Ureter (tissue), 1 donor: Measurements from ENCODE around the gene BRD4. TPM values are rescaled to one million over a fixed set of nuclear protein-coding genes. Genes with fewer than 3 reads are reported as not detected.

Source experiments
- DNase-seq: peaks from one replicate; pipeline ENCODE4 v3.0.0-alpha.2; 2020; ENCODE audit warnings: low spot score
- total RNA-seq: library from RNA; stranded (reverse); gene quantifications from one replicate; pipeline ENCODE4 v1.2.4, GENCODE V29; 2023
- donor health status: DM: yes; HTN: yes; CAD: no.

The BRD4 gene
- total RNA-seq, 1 donor from 2014 or later: 134 TPM

DNA sequence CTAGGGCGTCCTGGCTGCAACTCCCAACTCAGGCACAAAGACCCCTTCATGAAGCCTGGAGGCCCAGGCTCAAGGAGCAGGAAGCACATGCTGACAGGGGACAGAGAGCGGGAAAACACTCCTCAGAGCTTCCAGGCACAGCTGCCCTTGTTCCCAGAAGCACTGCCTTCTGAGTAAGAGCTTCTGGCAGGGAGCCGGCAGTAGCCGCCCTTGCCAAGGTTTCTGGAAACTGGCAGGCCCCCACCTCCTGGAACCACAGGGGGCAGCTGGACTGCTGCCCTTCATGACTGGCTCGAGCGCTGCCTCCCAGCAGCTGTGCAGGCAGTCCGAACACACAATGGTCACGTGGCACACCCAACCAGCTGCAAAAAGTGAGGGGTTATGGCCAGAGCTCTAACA, 66.5 kb downstream of the BRD4 start:
- DNase-seq: peak; percentile 91

DNA sequence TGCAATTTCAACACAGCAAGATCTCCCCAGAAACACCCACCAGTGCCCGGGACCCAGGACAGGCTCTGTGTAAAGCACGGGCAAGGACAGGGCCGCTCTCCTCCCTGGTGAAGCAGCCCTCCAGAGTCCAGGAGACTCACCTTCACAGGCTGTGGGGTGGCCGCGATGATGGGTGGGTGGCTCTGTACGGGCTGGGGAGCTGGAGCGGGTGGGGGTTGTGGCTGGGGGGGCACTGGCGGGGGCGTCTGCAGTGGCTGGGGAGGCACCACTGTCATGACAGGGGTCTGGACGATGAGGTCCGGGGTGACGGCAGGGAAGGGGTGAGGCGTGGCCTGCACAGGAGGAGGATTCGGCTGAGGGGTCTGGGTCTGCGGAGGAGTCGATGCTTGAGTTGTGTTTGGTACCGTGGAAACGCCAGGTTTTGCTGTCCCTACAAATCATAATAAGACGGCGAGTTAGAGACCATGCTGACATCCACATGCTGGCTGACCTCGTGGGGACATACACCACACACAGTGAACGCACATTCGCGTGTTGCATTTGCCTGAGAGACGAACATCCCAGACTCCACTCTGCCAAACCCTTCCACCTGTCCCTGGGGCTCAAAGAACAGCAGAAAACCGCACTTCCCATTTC, 67.0 kb downstream of the BRD4 start:
- DNase-seq: no peak

DNA sequence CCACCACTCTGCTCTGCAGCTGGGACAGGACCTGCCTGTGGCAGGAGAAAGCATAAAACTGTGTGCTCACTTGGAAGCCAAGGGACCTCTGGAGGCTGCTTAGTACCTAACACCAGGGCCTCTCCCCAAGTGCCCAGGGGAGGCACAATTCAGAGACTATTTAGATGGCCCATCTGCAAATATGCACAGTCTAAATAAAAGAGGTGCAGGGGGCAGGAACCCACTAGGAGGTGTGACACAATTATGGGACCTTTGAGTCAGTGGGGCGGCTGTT, 67.5 kb downstream of the BRD4 start:
- DNase-seq: no peak

DNA sequence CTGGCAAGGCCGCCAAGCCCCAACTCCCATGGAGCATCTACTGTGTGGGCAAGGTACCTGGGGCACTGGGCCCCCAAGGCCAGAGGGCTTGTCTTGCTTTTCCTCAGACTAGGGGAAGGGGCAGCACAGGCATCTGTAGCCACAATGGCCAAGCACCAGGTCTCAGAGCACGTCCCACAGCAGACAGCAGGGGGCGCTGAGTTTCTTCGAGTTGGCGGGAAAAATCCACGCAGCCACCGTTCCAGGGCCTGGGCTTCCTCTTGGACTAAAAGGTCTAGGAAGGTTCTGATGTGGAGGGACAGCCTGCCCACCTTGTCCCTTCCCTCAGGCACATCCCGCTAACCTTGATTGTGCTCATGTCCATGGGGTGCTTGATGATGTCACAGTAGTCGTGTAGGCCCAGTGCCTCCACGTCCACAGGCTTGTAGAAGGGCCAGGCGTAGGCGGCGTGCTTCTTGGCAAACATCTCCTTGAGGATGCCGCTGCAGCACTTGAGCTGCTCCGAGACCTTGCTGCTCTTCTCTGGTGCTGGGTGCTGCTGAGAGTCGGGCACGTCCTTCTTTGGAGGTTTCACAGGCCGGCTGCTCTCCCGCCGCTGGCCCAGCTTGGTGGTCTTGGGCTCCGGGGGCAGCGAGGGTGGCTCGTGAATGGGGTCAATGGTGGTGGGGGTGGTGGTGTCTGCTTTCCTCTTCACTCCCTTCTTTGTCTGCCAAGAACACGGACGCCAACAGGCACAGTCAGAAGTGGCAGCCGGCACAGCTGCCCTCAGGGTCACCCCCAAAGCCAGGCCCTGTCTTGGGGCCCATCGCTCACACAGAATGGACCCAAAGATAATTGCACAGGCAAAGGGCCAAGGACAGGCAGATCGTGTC, 68.0 kb downstream of the BRD4 start:
- DNase-seq: peak; percentile 78

DNA sequence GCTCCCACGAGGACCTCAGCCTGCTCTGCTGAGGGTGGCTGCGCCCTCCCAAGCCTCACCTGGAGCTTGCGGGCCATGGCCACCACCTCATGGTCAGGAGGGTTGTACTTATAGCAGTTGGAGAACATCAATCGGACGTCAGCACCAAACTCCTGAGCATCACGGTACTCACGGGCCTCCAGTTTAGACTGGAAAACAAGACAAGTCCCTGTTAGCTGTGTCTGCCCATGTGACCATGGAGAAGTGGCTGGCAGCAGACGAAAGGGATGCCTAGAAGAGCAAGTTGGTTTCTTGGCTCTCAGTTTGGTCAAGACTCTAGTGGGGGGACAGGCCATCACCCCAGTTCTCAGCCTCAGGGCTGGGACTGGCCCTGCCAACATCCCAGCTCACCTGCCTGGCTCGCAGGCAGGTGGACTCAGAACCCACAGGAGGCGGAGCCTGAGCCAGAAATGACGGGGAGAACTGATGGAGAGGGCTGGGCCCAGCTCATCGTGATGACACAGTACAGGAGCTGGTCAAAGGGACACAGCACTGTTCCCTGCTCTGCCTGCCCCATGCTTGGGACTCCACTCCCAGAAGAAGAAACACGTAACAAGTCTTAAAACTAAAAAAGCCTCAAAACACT, 68.9 kb downstream of the BRD4 start:
- no peak for DNase-seq

DNA sequence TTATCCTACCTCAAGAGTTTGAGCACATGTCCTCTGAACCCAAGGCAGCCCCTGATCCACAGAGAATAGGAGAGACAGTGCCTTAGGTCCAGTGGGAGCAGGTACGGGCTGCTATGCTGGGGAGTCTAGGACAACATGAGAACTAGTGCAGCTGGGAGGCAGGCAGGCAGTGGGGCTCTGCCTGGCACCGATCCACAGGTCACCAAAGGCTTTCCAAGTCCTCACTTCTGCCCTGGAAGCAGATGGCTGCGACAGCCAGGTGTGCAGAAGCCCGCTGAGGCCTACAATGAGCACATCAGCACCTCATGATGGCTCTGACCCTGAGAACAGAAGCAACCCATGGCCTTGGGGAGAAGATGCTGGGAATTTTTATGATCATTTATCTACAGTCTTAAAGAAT, 70.3 kb downstream of the BRD4 start:
- no peak for DNase-seq

DNA sequence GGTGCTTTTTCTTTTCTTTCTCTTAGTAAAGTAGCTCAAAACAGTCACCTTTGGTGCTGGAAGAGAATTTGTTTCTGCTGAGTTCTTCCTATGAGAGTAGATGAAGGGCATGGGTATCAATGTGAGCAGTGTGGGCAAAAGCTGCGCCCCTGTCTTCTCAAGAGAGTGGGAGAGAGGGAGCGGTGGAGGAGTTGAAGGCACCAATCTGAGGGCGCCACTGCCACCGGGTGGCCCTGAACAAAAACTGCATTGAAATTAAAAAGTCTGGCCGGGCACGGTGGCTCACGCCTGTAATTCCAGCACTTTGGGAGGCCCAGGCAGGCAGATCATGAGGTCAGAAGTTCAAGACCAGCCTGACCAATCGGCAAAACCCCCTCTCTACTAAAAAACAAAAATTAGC, 71.4 kb downstream of the BRD4 start:
- no peak for DNase-seq

DNA sequence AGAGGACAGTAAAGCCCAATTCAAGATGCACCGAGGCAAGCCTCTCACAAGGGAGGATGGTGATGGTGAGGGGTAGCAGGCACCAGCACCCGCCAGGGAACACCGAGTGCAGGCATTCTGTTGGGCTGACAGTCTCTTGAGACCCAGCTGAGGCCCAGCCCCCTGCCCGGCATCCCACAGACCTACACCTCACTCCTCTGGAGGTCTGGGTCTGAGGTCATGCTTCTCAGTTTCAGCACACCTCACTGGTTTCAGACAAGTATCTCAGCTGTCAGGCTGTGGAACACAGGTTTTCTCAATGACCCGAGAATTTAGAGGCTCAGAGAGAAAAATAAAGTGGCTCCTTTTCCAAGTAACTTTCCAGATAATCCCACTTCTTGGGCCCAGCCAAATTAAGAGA, 72.4 kb downstream of the BRD4 start:
- DNase-seq: no peak

DNA sequence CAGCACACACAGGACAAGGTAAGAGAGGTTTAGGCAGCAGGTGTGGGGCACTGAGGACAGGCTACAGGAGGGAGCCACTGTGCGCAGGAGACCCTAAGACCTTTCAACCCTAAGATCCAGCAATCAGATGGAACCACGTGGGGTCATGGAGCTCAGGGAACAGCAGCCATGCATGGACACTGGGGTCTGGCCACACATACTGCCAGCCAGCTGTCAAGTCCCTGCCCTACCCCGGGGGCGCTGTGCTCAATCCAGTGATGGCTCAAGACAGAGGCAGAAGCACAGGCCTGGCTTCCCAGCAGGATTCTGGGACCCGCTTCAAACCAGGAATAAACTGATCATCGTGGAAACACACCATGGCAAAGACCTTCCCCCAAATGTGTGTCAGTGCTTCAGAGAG, 74.6 kb downstream of the BRD4 start:
- no peak for DNase-seq

DNA sequence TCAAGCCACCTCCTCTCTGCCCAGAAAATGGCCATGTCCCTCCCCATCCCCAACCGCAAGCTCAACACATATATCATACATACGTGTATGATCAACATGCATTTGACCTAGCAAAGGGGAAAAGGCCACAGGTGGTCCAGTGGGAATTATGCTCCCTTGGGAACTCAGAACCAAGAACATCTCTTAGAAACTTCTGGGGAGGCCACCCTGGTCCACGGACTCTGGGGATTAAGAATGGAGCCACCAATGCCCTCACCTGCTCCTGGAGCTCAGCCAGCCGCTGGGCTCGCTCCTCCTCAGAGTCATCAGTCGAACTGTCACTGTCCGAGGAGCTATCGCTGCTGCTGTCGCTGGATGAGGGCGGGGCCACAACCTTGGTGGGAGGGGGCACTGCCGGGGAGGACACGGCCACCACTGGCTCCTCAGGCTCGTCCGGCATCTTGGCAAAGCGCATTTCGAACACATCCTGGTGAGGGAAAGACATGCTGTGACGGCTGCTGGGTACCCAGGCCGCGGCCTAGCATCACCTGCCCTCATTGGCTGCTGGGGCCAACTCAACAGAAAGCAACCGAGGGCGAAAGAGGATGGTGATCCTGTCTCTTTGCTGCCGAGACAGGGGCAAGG, 75.5 kb downstream of the BRD4 start:
- no peak for DNase-seq

DNA sequence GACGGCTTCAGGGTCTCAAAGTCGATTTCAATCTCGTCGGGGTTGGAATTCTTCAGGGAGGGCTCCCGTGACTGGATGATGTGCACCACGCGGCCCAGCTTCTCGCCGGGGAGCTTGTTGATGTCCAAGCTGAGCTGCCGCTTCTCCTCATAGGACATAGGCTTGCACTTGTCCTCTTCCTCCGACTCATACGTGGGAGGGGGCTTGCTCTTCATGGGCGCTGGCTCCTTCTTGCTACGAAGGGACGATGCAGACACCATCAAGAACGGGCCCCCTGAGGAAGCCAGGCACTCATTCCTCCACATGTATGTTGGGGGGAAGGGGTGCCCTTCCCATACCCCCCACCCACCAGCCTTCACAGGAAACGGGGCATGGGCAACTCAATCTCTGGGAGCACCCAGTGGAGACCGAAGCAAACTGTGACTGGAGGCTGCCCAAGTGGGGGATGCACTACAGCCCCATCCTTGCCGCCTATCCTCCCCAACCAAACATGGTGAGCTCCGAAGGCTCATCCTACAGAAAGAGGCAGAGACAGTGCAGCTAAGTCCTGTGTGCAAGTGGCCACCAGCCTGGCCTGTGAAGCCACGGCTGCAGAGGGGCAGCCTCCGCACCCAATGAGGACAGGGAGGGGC, 76.9 kb downstream of the BRD4 start:
- no peak for DNase-seq

DNA sequence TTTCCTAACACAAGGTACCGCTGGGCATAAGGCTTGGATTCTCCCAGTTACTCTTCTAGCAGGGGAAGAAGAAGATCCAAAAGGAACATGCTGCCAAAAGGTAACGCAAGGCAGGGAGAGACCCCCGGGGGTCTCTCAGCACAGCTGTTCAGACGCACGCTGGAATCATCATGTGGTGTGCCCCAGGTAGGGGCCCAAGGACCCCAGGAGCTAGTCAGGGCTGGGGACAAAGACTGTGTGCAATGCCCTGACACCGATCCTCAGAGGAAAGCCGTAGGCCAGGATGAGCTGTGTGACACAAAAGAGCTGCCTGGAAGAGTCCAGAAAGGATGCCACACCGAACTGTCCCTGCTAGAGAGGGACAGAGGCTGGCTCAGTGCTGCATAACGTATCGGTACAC, 77.8 kb downstream of the BRD4 start:
- DNase-seq: no peak

DNA sequence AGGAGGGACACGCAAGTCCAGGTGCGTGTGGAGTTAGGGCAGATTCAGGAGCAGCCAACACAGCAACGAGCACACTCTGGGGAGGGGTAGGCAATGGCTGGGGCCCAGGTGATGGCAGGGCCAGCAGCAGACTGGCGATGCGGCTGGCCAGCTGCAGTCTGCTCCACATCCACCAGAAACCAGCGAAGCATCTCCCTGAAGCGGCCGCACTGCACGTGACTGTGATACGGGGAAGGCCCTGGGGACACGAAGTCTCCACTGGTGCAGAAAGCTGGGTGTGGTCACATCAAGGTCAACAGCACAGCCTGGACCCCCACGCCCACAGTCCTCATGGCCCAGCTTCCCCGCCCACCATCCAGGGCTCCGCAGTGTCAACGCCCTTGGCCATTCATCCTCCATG, 78.8 kb downstream of the BRD4 start:
- no peak for DNase-seq

DNA sequence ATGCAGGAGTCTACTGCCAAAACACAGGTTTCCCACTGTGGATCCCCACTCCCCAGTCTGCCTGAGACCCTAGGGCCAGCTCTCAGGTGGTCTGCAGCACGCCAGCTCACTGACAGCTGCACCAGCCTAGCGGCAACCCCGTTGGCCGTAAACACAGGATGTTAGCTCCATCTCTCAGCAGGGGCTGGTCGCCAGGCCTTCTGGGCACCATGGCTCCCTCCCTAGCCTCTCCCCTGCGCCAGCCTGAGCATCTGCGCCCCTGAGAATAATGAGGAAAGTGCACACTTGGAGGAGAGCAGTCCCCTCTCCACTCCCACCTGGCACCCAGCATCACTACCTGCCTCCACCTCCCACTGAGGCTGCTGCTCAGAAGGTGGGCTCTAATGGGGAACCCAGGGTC, 79.3 kb downstream of the BRD4 start:
- DNase-seq: no peak

DNA sequence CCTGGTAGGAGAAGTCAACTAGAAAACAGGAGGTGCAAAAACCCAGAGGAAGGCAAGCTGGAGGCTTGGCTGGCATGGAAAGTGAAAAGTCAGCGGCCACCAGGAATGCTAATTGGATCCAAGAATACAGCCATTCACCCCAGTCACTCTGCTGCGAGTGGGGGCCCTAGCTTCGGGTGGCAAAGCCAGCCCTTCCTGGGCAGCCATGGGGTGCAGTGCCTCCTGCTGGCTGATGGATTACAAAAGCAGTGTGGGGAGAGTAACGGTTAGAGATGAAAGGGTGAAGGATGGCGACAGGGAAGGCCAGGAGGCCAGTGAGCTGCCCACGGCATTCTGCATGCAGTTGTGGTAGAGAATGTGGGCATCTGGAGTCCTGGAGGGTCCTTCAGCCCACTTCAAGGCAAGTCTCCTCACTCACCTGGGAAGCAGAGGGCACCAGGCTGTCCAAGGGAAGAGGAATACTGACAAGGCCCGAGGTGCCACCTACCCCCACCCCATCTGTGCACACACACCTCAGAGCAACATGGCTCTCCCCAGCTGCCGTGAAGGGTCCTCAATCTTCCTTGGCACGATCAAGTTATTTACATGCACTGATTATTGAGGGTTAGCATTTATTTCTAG, 79.8 kb downstream of the BRD4 start:
- DNase-seq: no peak

DNA sequence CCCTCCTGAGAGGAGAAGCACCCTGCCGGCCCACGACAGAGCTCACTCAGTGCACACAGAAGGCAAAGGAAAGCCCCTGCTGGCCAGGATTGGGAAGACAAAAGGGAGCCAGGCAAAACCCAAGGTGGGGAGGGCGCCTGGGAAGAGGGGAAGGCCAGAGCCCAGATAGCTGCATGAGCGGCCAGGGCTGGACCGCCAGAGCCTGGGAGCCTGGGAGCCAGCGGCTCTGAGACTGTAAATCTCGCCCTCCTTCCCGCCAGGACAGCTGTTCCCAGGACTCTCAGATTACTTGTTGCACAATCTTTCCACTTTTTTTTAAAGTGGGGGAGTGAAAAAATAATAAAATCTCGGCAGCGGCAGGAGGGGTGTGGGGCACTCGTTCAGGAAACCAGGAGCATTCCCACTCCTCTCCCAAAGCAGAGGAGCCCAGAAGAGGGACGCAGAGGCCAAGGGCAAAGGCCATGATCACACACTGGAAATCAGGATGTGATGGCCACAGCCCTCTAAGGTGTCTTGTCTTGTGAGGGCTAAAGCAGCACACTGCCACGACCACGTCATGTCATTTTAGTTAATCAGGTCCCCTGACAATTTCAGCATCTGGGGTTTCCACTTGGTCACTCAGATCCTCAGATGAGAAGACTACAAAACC, 80.5 kb downstream of the BRD4 start:
- DNase-seq: peak; percentile 86

DNA sequence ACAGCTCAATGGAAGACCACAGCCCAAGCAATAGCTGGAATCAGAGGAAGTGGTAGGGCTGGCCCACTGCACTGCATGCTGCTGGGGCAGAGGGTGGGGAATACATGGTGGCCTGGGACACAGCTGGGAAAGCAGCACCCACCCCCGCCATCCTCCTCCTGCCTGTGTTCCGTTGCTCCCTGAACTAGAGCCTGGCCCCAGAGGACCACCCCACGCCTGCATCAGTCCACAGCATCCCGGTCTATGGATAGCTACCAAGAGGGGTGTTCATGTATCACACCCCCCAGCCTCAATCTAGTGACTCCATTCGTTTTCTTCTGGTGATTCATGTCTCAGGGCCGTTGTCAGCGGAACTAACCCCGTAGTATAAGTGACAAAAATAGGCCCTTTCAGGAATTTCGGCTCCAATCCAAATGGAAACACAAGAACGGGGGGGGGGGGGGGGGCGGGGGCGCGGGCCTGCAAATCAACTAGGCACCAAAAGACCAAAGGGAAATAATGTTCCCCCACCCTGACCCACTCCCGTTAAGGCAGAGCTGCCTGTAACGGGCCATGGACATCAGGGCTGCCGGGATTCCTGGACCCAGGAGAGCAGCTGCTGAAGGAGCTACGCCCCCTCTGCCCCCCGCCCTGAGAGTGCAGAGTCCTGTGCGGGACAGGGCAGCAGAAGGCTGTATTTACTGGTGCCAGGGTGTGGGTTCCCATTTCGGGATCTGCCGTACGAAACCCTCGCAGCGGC, 81.2 kb downstream of the BRD4 start:
- no peak for DNase-seq

DNA sequence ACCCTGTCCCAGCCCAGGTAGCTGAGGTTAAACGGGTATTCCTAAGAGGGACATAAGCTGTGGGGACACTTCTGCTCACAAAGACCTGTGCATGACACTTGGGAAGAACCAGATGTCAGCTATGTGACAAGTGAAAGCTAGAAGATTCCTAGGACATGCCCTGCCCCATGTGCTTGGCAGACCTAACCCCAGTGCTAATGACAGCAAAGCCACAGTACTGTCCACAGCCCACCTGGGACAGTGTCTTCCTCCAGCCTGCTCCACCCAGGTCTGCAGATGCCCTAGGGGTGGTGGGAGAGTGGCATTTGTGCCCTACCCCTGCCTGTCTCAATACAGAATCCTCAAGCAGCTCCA, 81.7 kb downstream of the BRD4 start:
- no peak for DNase-seq

DNA sequence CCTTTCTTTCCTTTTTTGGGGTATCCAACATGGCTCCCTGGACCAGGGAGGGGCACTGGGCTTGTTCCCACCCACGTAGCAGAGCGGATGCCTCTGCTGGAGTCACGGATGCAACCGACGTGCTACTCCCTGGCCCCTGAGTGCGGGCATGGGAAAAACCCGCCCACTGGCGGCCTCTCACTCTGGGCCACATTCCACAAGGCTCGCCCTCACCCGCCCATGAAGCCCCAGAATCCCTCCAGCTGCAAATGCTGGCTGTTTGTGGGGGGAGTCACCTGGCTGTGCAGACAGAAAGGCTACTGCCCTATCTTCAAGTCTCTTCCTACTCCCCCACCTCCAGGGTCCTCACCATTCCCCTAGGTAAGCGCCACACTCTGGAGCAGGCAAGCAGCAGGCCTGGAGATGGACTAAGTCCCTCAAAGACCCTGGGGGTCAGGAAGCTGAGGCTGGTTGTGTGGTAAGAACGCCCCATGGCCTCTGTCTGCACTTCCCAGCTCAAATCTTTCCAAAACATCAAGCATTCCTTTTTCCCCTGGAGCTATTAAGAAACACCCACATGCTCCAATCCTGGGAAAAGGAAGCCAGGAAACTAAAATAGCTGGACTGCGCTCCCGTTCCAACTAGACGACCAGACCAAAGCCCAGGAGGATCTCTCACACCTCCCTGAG, 82.2 kb downstream of the BRD4 start:
- peak; percentile 67 for DNase-seq

DNA sequence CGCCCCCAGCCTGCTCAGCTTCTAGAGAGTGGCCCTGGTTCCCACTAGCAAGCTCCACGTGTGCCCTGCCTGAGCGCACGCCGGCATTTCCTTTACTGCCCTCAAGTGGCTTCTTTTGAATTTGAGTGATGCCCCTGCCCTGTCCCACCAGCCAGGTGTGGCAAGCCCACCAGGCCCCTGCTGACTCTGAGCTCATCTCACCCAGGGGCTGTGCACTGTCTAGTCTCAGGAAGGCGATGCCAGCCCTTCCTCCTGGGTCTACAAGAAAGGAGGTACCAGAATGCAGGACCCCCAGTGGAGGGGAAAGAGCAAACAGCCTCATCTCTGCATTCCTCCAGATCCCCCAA, 82.8 kb downstream of the BRD4 start:
- no peak for DNase-seq
